CD4-positive, alpha-beta T cell (primary cell): Measurements from ENCODE around the gene SLC50A1. TPM values are rescaled to one million over a fixed set of nuclear protein-coding genes. Genes with fewer than 3 reads are reported as not detected.

Experiments
- ATAC-seq: fragments of 200-7000 bp; cut with Tn5 transposase; one replicate; pipeline ENCODE4 v1.10.0; 2022; ENCODE audit warnings: mild to moderate bottlenecking; ENCODE audit not compliant: poor library complexity
- CTCF ChIA-PET: fragments of 350-600 bp; sonication (Branson Sonifier 250); formaldehyde crosslinking; loops from one replicate; lab custom pipeline; 2021; ENCODE audit warnings: antibody characterized with exemption, inconsistent platforms; lab: Charles Lee
- POLR2A ChIA-PET: fragments of 350-600 bp; sonication (Branson Sonifier 250); formaldehyde crosslinking; loops from one replicate; lab custom pipeline; 2021; ENCODE audit warnings: antibody characterized with exemption, inconsistent platforms; lab: Charles Lee
- DNase-seq, 14 experiments: peaks; one replicate each; pipeline ENCODE4 v3.0.0-alpha.2; 2013 to 2020; ENCODE audit warnings: mixed read lengths in 2 of 14
- H3K27ac ChIP-seq, 2 donors: one replicate each; pipeline versions ENCODE4 v1.5.1 to v1.7.0; 2013; ENCODE audit warnings: low read length in 2 of 2, low read depth in 1 of 2, mild to moderate bottlenecking in 1 of 2
- H3K27me3 ChIP-seq, 2 experiments: 1 replicate in 1 of 2; 2 replicates in 1 of 2; pipeline versions ENCODE4 v1.6.1 to v1.7.0; 2013; ENCODE audit warnings: low read length in 2 of 2, control low read depth in 1 of 2, mild to moderate bottlenecking in 1 of 2, moderate library complexity in 1 of 2; ENCODE audit not compliant: insufficient read depth in 2 of 2, control insufficient read depth in 1 of 2
- H3K36me3 ChIP-seq: one replicate; pipeline ENCODE4 v1.6.1; 2013; ENCODE audit warnings: low read length, control low read depth; ENCODE audit not compliant: insufficient read depth
- H3K4me1 ChIP-seq: one replicate; pipeline ENCODE4 v1.6.1; 2013; ENCODE audit warnings: low read length, control low read depth; ENCODE audit not compliant: insufficient read depth
- H3K4me3 ChIP-seq: one replicate; pipeline ENCODE4 v1.5.1; 2013; ENCODE audit warnings: mild to moderate bottlenecking, low read length, moderate library complexity
- H3K9me3 ChIP-seq, 2 experiments: 1 replicate in 1 of 2; 2 replicates in 1 of 2; pipeline versions ENCODE4 v1.6.1 to v1.7.0; 2013; ENCODE audit warnings: low read length in 2 of 2, mild to moderate bottlenecking in 2 of 2, control low read depth in 1 of 2, moderate library complexity in 1 of 2; ENCODE audit not compliant: control insufficient read depth in 1 of 2, insufficient read depth in 1 of 2
- H3K27ac Mint-ChIP-seq: one replicate; pipeline ENCODE4 v1.8.0; 2020; ENCODE audit warnings: mixed read lengths
- H3K27me3 Mint-ChIP-seq: one replicate; pipeline ENCODE4 v1.8.0; 2021; ENCODE audit warnings: mixed read lengths
- H3K36me3 Mint-ChIP-seq: one replicate; pipeline ENCODE4 v1.8.0; 2021; ENCODE audit warnings: low read depth, mixed read lengths
- H3K4me1 Mint-ChIP-seq: one replicate; pipeline ENCODE4 v1.8.0; 2021; ENCODE audit warnings: low read depth, mixed read lengths
- H3K4me3 Mint-ChIP-seq: one replicate; pipeline ENCODE4 v1.8.0; 2020; ENCODE audit warnings: mild to moderate bottlenecking, mixed read lengths
- H3K9me3 Mint-ChIP-seq: one replicate; pipeline ENCODE4 v1.8.0; 2020; ENCODE audit warnings: mixed read lengths
- intact Hi-C, 2 experiments: fragments of 100-400 bp; cut with DNase I in 1 of 2; cut with micrococcal nuclease in 1 of 2; formaldehyde crosslinking; loops; one replicate each; pipeline versions ENCODE4 v1.15.1 to v1.9.0; 2023 to 2025; cut with DNase I, micrococcal nuclease
- total RNA-seq, 174 experiments: library from RNA in 2 of 174; stranded (reverse) in 2 of 174; gene quantifications; one replicate each; pipeline ENCODE4 v1.2.3 and lab custom pipeline; 2021 to 2026
- TF ChIP-seq, protein P1 (sequence below): fragments of 200-600 bp; IDR thresholded peaks from one replicate; pipeline ENCODE4 v1.8.0; 2022; ENCODE audit warnings: antibody characterized with exemption, mild to moderate bottlenecking

The SLC50A1 gene
- total RNA-seq, 2 experiments from 2014 or later: 10.2 to 12.5 TPM

DNA sequence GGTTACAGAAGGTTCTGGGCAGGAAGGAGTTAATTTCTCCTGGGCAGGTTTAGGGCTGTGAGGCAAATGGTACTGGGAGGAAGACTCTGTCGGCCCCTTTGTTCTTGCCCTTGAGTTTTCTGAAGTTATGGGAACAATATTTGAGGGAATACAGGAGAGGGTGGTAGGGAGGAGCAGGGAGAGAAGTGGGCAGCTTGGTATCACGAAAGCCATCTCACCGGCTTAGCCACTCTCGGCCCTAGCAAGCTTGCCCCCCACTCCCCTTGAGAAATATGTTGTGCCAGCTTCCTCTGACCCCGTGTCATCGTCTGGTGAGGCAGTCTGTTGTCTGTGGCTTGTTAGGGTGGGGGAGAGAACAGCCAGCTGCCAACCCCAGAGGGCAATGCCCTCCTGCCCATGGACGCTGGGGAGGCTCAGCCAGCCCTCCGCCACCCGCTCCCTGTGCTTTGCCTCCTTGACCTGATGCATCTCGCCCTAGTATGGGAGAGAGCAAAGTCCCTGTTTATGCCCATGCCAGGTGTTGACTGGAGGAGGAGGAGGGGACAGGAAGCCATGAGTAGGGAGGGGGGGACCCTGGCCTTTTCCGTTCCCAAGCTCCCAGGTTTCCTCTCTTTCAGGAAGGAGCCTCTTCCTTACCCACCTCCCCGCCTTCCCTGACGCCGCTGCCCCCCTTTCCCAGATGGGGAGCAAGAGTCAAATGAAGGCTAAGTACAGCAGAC lies 6.7 kb upstream of the SLC50A1 start:
- H3K9me3 Mint-ChIP-seq: no peaks in the 10 kb centered on the region
- H3K27ac Mint-ChIP-seq: peak overlapping the region; percentile 82
- no peaks in the 10 kb centered on the region for H3K9me3 ChIP-seq
- ATAC-seq (no peak), DNase-seq (peak in 3 of 14 experiments; percentile 30 to 36 (median 33))
- CTCF ChIA-PET: interaction anchor here (0.9 kb wide), 1 partner anchor 38 kb away, joined by 4 read pairs; no protein-coding TSS in a partner anchor
- POLR2A ChIA-PET: interaction anchor here (0.6 to 1.9 kb wide), 4 partner anchors 40 to 65 kb away, joined by 3 to 9 read pairs (median 4); partner anchors contain the start of gene KRTCAP2
- H3K36me3 ChIP-seq: no peaks in the 10 kb centered on the region
- H3K4me1 ChIP-seq: peaks cover 41% of the 10 kb centered on the region
- no peak overlapping the region for H3K27ac ChIP-seq
- peaks cover 29% of the 10 kb centered on the region for H3K27me3 Mint-ChIP-seq
- intact Hi-C loops: loop anchor here (5.0 kb wide), 2 partner anchors 37 to 38 kb away; no protein-coding TSS in a partner anchor
- TF ChIP-seq, protein P1, sequence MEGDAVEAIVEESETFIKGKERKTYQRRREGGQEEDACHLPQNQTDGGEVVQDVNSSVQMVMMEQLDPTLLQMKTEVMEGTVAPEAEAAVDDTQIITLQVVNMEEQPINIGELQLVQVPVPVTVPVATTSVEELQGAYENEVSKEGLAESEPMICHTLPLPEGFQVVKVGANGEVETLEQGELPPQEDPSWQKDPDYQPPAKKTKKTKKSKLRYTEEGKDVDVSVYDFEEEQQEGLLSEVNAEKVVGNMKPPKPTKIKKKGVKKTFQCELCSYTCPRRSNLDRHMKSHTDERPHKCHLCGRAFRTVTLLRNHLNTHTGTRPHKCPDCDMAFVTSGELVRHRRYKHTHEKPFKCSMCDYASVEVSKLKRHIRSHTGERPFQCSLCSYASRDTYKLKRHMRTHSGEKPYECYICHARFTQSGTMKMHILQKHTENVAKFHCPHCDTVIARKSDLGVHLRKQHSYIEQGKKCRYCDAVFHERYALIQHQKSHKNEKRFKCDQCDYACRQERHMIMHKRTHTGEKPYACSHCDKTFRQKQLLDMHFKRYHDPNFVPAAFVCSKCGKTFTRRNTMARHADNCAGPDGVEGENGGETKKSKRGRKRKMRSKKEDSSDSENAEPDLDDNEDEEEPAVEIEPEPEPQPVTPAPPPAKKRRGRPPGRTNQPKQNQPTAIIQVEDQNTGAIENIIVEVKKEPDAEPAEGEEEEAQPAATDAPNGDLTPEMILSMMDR: no peak
- peak overlapping the region; percentile 81 for H3K4me3 Mint-ChIP-seq
- peaks cover 38% of the 10 kb centered on the region for H3K4me1 Mint-ChIP-seq
- peaks cover 20% of the 10 kb centered on the region for H3K36me3 Mint-ChIP-seq
- peaks cover 7 to 15% of the 10 kb centered on the region in 2 experiments for H3K27me3 ChIP-seq
- H3K4me3 ChIP-seq: peak overlapping the region; percentile 59

DNA sequence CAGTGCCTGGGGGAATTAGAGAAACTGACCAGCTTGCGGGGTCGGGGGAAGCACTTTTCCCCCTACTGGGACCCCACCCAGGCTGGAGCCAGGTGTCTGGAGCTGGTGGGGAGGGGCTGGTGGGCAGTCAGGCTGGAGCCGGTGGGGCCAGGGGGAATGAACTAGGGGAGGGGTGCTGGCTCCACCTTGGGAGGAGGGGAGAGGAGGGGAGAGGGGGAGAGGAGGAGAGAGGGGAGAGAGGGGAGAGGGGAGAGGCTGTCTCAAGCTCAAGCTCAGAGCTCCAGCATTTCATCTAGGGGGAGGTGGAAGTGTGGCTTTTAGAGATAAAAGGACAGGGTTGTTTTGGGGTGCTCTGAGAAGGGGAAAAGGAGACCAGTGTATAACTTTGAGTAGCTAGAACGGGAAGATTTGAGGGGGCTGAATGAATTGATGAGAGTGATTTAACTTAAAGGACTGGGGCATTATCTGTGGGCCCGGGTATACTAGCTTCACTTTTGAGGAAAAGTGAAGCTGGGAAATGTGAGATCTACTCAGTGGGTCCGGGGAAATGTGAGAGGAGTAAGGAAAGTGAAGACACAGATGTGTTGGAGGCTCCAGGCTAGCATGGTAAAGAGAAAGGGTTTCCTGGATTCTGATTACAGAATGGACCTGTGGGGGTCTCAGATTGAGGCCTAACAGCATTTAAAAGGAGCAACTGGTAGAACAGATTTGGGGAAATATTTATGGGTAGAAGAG lies 5.2 kb upstream of the SLC50A1 start:
- Histone ChIP-seq H3K36me3 (no peaks in the 10 kb centered on the region), H3K4me3 (no peak overlapping the region), H3K4me1 (peaks cover 53% of the 10 kb centered on the region), H3K9me3 (no peaks in the 10 kb centered on the region), H3K27ac (no peak overlapping the region), H3K27me3 (peaks cover 7 to 15% of the 10 kb centered on the region in 2 experiments)
- DNase-seq (no peak), ATAC-seq (no peak)
- Mint-ChIP-seq H3K36me3 (peaks cover 29% of the 10 kb centered on the region), H3K4me1 (peaks cover 50% of the 10 kb centered on the region), H3K9me3 (no peaks in the 10 kb centered on the region), H3K27me3 (peaks cover 29% of the 10 kb centered on the region), H3K27ac (peak overlapping the region; percentile 82), H3K4me3 (peak overlapping the region; percentile 57)
- intact Hi-C loops: loop anchor here in 1 of 2 experiments (2.0 kb wide), 1 partner anchor 44 kb away; no protein-coding TSS in a partner anchor
- TF ChIP-seq, protein P1: no peak
- ChIA-PET POLR2A (interaction anchor here (0.8 kb wide), 1 partner anchor 17 kb away, joined by 3 read pairs; no protein-coding TSS in a partner anchor), CTCF (interaction anchor here (1.2 kb wide), 1 partner anchor 42 kb away, joined by 4 read pairs; the partner anchor contains the start of gene KRTCAP2)

DNA sequence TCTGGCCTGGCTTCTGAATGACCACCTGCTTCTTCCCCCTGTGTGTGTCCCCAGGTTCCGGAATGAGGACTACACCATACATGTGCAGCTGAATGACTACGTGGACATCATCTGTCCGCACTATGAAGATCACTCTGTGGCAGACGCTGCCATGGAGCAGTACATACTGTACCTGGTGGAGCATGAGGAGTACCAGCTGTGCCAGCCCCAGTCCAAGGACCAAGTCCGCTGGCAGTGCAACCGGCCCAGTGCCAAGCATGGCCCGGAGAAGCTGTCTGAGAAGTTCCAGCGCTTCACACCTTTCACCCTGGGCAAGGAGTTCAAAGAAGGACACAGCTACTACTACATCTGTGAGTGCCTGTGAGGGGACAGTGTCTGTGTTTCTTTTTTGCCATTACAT lies 4.4 kb upstream of the SLC50A1 start:
- Histone ChIP-seq H3K9me3 (no peaks in the 10 kb centered on the region), H3K27me3 (peaks cover 7 to 13% of the 10 kb centered on the region in 2 experiments), H3K36me3 (no peaks in the 10 kb centered on the region), H3K4me3 (no peak overlapping the region), H3K4me1 (peaks cover 57% of the 10 kb centered on the region), H3K27ac (no peak overlapping the region)
- peaks cover 56% of the 10 kb centered on the region for H3K4me1 Mint-ChIP-seq
- ATAC-seq (no peak), DNase-seq (no peak)
- POLR2A ChIA-PET: interaction anchor here (0.7 kb wide), 1 partner anchor 43 kb away, joined by 3 read pairs; no protein-coding TSS in a partner anchor
- no peak overlapping the region for H3K4me3 Mint-ChIP-seq
- no peaks in the 10 kb centered on the region for H3K9me3 Mint-ChIP-seq
- H3K27me3 Mint-ChIP-seq: peaks cover 29% of the 10 kb centered on the region
- H3K27ac Mint-ChIP-seq: peak overlapping the region; percentile 82
- CTCF ChIA-PET: interaction anchor here (1.2 kb wide), 1 partner anchor 36 kb away, joined by 4 read pairs; no protein-coding TSS in a partner anchor
- intact Hi-C loops: loop anchor here in 1 of 2 experiments (2.0 kb wide), 1 partner anchor 44 kb away; no protein-coding TSS in a partner anchor
- TF ChIP-seq, protein P1: no peak
- peaks cover 34% of the 10 kb centered on the region for H3K36me3 Mint-ChIP-seq
